SK-N-DZ (cell line): ENCODE data around the gene TRABD. TPM values are rescaled to one million over a fixed set of nuclear protein-coding genes. Genes with fewer than 3 reads are reported as not detected.
"Not testable (repeated sequence)": the region's sequence is repeated elsewhere in the genome, so short reads cannot be mapped to it uniquely, and the experiment has no call there.

Source experiments
- DNase-seq: peaks from one replicate; pipeline ENCODE4 v3.0.0-alpha.2; 2015; ENCODE audit warnings: low spot score
- polyA plus RNA-seq, 2 experiments: library from polyadenylated mRNA; depleted of rRNA; stranded (reverse); fragments of >200 nt; gene quantifications; 2 replicates each; pipeline ENCODE4 v1.2.3, GENCODE V29; 2014

TRABD gene
- polyA plus RNA-seq (2014; cell fraction: cytosol; rRNA removed) = 51.6 and 62.9 TPM in 2 replicates
- 188 and 198 TPM in 2 replicates for polyA plus RNA-seq (2014; cell fraction: nucleus; rRNA removed)

GRCh38 chr22:50185375-50186087 lies at the start of gene TRABD:
Gene TRABD, plus strand, starts transcription at chr22:50185913. Its CDS starts 7,148 bp downstream, at chr22:50193061.
- peak; percentile 87 for DNase-seq

- DNase-seq = no peak
These were observed 49.1 kb upstream of the TRABD start for GRCh38 chr22:50136581-50137015.

- not testable (repeated sequence) for DNase-seq
These were observed 48.4 kb upstream of the TRABD start for GRCh38 chr22:50137277-50137676.

GRCh38 chr22:50138041-50138440 lies 47.7 kb upstream of the TRABD start:
- no peak for DNase-seq

- DNase-seq = no peak
These were observed 46.7 kb upstream of the TRABD start for GRCh38 chr22:50138988-50139387.

- no peak for DNase-seq
These were observed 45.8 kb upstream of the TRABD start for GRCh38 chr22:50139843-50140415.

- DNase-seq = no peak
These were observed 45.1 kb upstream of the TRABD start for GRCh38 chr22:50140615-50141014.

GRCh38 chr22:50141462-50141861 lies 44.3 kb upstream of the TRABD start:
- DNase-seq = no peak

- peak; percentile 61 for DNase-seq
These were observed 43.8 kb upstream of the TRABD start for GRCh38 chr22:50141891-50142363.

- DNase-seq = no peak
These were observed 42.6 kb upstream of the TRABD start for GRCh38 chr22:50143096-50143495.

GRCh38 chr22:50144005-50144614 lies 41.6 kb upstream of the TRABD start:
- no peak for DNase-seq

- DNase-seq = peak; percentile 64
These were observed 39.8 kb upstream of the TRABD start for GRCh38 chr22:50145721-50146438.

- DNase-seq = peak; percentile 84
These were observed 39.1 kb upstream of the TRABD start for GRCh38 chr22:50146439-50147238.

GRCh38 chr22:50147258-50148165 lies 38.2 kb upstream of the TRABD start:
- not testable (repeated sequence) for DNase-seq

GRCh38 chr22:50148166-50148500 lies 37.6 kb upstream of the TRABD start:
- DNase-seq = no peak

- peak; percentile 73 for DNase-seq
These were observed 36.6 kb upstream of the TRABD start for GRCh38 chr22:50148991-50149721.

- DNase-seq = no peak
These were observed 35.3 kb upstream of the TRABD start for GRCh38 chr22:50150161-50151129.
